ENCODE data around the gene OR1E2. TPM values are rescaled to one million over a fixed set of nuclear protein-coding genes. Genes with fewer than 3 reads are reported as not detected.

The OR1E2 gene
- total and polyA plus RNA-seq, 12 donors = 0.43 TPM; not detected in 11

GRCh38 chr17:3389791-3390190 is 43.9 kb downstream of the OR1E2 start:
- H3K36me3 ChIP-seq = no peaks in the 10 kb centered on the region
- DNase-seq (no peak), ATAC-seq (no peak)
- H3K9me3 ChIP-seq = peaks cover 0 to 13% (median 0%) of the 10 kb centered on the region in 11 donors
- 65 to 66% methylated on average over 4 of the region's 4 CpGs for WGBS, 2 donors
- peaks cover 0 to 46% (median 30%) of the 10 kb centered on the region in 7 donors for H3K27me3 ChIP-seq
- H3K4me1 ChIP-seq = no peaks in the 10 kb centered on the region
- no peak for TF ChIP-seq CTCF (IDR thresholded peaks at IDR 0.05)
- intact Hi-C loops (cut with DNase I) = no loop called here
- H3K4me3 ChIP-seq = no peak overlapping the region
- H3K27ac ChIP-seq = no peak overlapping the region

GRCh38 chr17:3385869-3386816 is 47.5 kb downstream of the OR1E2 start, which contains the start of gene OR3A2:
TSS of gene OR3A2 (minus strand) at chr17:3386308.
- no peak for TF ChIP-seq CTCF (IDR thresholded peaks at IDR 0.05)
- Histone ChIP-seq H3K4me1 (no peaks in the 10 kb centered on the region), H3K27ac (no peak within 1 kb of the TSS), H3K36me3 (no peaks in the 10 kb centered on the region), H3K4me3 (peak within 1 kb of the TSS in 4 of 10 donors; percentile 3 to 43 (median 12)), H3K9me3 (peaks cover 0 to 8% (median 0%) of the 10 kb centered on the region in 11 donors), H3K27me3 (peaks cover 0 to 53% (median 36%) of the 10 kb centered on the region in 7 donors)
- no peak for ATAC-seq
- intact Hi-C loops (cut with DNase I) = no loop called here
- WGBS, 2 donors = 24 to 26% methylated on average over 92 of the region's 92 CpGs
- no peak for DNase-seq

Other genes with a start within 250 kb of the OR1E2 start
- gene OR1A2, start 236.3 kb downstream of the OR1E2 start, total RNA-seq = not detected
- not detected for gene OR1A2, start 236.3 kb downstream of the OR1E2 start, polyA plus RNA-seq
- gene OR1A1, start 226.2 kb downstream of the OR1E2 start, total RNA-seq = not detected
- not detected for gene OR1A1, start 226.2 kb downstream of the OR1E2 start, polyA plus RNA-seq
- gene OR3A1, start 135.5 kb downstream of the OR1E2 start, total RNA-seq = not detected
- gene OR3A1, start 135.5 kb downstream of the OR1E2 start, polyA plus RNA-seq = not detected
- 1 to 10 TPM in 1 of 10 donors, under 1 TPM in 2, not detected in 7; 0.13 to 2.3 (median 0.28) TPM for gene OR3A2, start 47.5 kb downstream of the OR1E2 start, total RNA-seq
- gene OR3A2, start 47.5 kb downstream of the OR1E2 start, polyA plus RNA-seq = not detected
- gene OR1E1, start 35.4 kb downstream of the OR1E2 start, total RNA-seq = under 1 TPM in 1 of 10 donors, not detected in 9; 0.32 TPM
- gene OR1E1, start 35.4 kb downstream of the OR1E2 start, polyA plus RNA-seq = not detected
- not detected for gene OR3A3, start 22.5 kb downstream of the OR1E2 start, total RNA-seq
- gene OR3A3, start 22.5 kb downstream of the OR1E2 start, polyA plus RNA-seq = not detected
- gene SPATA22, start 38.0 kb upstream of the OR1E2 start, total RNA-seq = 1 to 10 TPM in 1 of 10 donors, under 1 TPM in 7, not detected in 2; 0.21 to 3.1 (median 0.45) TPM
- gene SPATA22, start 38.0 kb upstream of the OR1E2 start, polyA plus RNA-seq = under 1 TPM; 0.09 to 0.37 TPM
- gene ASPA, start 42.2 kb upstream of the OR1E2 start, total RNA-seq = 1 to 10 TPM in 9 of 10 donors, under 1 TPM in 1; 0.34 to 2.9 (median 1.5) TPM
- 1 to 10 TPM in 1 of 2 donors, under 1 TPM in 1; 0.26 to 1.8 TPM for gene ASPA, start 42.2 kb upstream of the OR1E2 start, polyA plus RNA-seq
- 1 to 10 TPM in 5 of 10 donors, under 1 TPM in 5; 0.17 to 1.8 (median 1.1) TPM for gene TRPV3, start 124.0 kb upstream of the OR1E2 start, total RNA-seq
- gene TRPV3, start 124.0 kb upstream of the OR1E2 start, polyA plus RNA-seq = 1 to 10 TPM in 1 of 2 donors, under 1 TPM in 1; 0.19 to 2.8 TPM
- gene TRPV1, start 175.6 kb upstream of the OR1E2 start, total RNA-seq = 1 to 10 TPM; 2.2 to 6.5 (median 3.7) TPM
- gene TRPV1, start 175.6 kb upstream of the OR1E2 start, polyA plus RNA-seq = 10 to 100 TPM in 1 of 2 donors, 1 to 10 TPM in 1; 2.1 to 12.5 TPM
- 1 to 10 TPM; 2.6 to 5.8 (median 4.2) TPM for gene SHPK, start 202.4 kb upstream of the OR1E2 start, total RNA-seq
- gene SHPK, start 202.4 kb upstream of the OR1E2 start, polyA plus RNA-seq = 1 to 10 TPM; 2.3 to 7.6 TPM
- 10 to 100 TPM in 1 of 10 donors, 1 to 10 TPM in 9; 5.2 to 11.8 (median 8.0) TPM for gene CTNS, start 202.9 kb upstream of the OR1E2 start, total RNA-seq
- 1 to 10 TPM; 7.5 to 7.6 TPM for gene CTNS, start 202.9 kb upstream of the OR1E2 start, polyA plus RNA-seq
- 100 to 1,000 TPM; 147 to 206 (median 176) TPM for gene TAX1BP3, start 234.7 kb upstream of the OR1E2 start, total RNA-seq
- 100 to 1,000 TPM; 134 to 149 TPM for gene TAX1BP3, start 234.7 kb upstream of the OR1E2 start, polyA plus RNA-seq
- 10 to 100 TPM; 46.0 to 75.0 (median 52.7) TPM for gene EMC6, start 235.0 kb upstream of the OR1E2 start, total RNA-seq
- gene EMC6, start 235.0 kb upstream of the OR1E2 start, polyA plus RNA-seq = 100 to 1,000 TPM in 1 of 2 donors, 10 to 100 TPM in 1; 80.5 to 203 TPM